Measurements from ENCODE around the gene TBC1D19. TPM values are rescaled to one million over a fixed set of nuclear protein-coding genes. Genes with fewer than 3 reads are reported as not detected.

TBC1D19 gene
- polyA plus RNA-seq, 4 donors: 16.8 to 22.0 (median 20.5) TPM

DNA sequence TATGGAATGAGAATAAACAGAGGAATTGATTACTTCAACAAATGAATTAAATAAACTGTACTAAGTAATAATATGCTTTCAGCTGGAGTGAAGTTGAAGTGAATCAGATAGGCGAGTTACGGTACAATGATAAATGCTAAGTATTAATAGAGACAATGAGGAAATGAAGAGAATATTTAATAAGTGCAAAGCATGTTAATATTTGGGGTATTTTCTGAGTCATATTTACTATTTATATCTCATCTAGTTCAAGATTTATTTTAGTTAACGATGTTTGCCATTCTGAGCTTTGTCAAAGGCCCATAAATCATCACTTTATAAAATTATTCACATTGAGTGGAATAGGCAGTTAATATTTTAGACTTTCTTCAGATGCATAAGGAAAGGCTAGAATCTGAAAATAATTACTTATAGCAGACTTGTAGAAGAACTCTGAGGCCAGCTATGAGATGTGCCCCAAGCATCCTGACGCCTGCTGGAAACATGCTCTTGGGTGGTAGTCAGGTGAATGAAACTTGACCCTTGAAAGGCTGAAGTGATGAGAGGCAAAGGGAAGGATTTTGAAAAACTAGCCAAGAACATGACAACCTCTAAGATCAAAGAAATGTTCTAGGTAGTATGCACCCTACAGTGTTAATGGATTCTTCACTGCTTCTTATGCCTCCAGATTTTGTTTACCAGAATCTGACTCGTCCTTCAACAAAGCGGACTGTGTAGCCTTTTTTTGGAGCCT is 142.9 kb downstream of the TBC1D19 start:
- DNase-seq (ENCODE audit: low read depth in 4 of 4, low spot score in 2 of 4): no peak

DNA sequence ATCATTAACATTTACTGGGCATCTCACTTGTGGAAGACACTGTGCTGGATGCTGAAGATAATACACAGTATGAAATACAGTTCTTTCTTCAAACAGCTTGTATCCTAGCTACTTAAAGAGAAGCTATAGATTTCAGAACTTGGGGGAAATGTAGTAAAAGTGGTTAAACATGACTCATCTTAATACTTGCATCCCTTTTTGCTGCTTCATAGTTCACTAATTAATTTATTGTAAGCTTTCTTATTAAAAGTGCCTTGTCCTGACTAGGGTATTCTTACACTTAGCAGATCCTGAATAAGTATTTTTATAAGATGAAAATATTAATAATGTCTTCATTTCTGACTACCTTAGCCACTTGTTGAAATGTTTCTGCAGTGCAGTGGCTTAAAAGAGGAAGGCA is 144.0 kb downstream of the TBC1D19 start:
- DNase-seq (ENCODE audit: low read depth in 4 of 4, low spot score in 2 of 4): no peak

DNA sequence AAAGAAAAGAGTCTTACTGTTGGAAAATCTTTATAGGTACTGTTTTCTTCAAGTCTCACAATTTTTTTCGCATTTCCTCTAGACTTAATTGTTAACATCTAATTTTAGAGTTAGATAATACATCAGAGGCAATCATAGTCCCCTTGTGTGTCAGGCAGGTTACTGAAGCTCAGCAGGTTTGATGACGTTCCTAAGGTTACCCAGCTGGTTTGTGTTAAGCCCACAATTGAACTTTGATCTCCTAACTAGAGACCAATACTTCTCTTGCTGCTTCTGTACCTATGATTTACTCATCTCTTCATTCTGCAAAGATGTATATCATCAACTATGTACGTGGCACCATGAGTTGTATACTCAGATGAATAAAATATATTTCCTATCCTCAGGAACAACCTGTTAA is 145.1 kb downstream of the TBC1D19 start:
- no peak for DNase-seq (ENCODE audit: low read depth in 4 of 4, low spot score in 2 of 4)

DNA sequence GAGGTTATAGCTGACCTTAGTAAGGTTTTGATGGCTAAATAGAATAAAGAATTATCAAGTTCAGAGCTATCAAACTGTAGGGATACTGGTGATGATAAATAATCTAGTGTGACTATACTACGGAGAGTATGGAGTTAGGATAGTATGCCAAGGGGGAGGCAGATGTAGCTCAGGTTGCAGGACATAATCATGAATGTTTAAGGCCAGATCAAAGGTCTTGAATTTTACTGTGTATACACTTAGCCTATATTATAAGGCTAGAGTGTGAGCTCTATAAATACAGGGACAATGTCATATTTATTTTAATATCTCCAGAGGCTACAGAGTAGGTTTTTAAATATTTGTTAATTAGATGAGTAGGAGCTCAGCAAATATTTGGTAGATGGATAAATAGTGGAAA is 145.7 kb downstream of the TBC1D19 start:
- DNase-seq (ENCODE audit: low read depth in 4 of 4, low spot score in 2 of 4): no peak

DNA sequence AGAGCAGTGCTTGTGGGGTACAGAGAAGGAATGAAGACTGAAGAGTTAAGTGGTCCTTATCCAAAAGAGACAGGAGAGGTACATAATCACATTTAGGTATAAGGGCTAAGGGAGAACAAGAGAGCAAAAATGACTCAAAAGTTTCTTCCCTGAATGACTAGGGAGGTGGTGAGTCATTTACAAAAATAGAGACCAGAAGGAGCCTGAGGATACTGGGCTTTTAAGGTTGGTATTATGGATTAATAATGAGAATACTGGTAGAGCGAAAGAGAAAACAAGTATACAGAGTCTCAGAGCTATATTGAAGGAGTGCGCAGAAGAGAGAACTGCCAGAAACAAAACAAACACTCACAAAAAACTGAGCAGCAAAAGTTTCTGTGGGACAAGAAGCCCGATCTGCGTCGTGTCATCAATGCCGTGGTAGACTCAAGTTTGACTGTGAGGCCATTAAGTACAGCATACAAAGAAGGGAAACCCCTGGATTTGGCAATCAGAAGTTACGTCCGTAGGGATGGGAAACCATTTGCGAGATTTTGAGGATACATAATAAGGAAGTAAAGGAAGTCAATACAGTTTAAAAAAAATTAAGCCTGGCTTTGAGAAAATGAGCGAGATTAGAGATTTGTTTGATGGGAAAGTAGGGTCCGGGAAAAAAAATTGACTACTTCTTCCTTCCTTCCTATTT is 147.6 kb downstream of the TBC1D19 start:
- no peak for DNase-seq (ENCODE audit: low read depth in 4 of 4, low spot score in 2 of 4)

DNA sequence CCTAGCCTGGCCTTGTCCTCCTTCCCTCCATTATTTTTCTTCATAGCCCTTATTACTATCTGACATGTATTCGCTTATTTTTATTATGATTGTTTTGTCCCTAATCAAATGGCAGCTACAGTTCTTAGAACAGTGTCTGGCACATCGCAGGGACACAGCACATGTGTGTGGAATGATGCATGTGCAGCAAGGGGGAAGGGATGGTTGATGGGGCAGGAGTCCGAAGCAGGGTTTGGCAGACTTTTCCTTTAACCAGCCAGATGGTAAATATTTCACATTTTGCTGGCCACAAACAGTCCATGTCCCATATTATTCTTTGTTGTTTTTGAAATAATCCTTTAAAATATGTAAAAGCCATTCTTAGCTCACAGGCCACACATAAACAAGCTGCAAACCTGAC is 148.5 kb downstream of the TBC1D19 start:
- no peak for DNase-seq (ENCODE audit: low read depth in 4 of 4, low spot score in 2 of 4)

DNA sequence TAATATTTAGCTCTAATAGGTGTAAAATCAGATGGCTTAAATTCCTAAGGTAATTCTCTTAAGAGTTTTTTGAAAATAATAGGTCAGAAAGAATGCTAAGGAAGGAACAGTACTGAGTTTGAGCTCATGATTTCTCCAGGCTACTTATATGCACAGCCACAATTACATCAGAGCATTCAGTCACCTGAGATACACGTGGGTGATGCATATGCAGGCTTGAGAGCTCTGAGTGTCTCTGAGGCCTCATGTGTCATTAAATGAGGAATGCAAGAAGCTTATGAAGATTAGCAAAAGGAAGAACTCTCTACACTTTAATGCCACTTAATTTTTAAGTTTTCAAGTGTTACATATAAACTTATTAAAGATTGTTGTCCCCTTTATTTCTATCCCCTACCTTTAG is 152.7 kb downstream of the TBC1D19 start:
- no peak for DNase-seq (ENCODE audit: low read depth in 4 of 4, low spot score in 2 of 4)

DNA sequence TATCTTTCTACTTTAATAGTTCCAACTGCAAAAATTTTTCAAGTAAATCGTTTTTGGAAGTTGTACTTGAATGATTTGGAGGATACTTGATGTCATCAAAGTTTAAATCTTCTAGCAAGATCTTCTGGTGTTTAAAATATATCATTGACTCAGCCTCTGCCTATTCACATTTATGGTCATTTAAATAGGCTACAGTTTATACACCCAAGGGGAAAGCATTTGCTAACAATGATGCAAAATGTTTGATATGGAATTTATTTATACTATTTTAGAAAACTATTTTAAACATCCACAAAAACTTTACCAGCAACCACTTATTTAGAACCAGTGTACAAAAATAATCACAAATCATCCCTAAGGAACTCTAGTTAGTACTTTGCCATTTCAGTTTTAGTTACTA is 153.5 kb downstream of the TBC1D19 start:
- no peak for DNase-seq (ENCODE audit: low read depth in 4 of 4, low spot score in 2 of 4)

DNA sequence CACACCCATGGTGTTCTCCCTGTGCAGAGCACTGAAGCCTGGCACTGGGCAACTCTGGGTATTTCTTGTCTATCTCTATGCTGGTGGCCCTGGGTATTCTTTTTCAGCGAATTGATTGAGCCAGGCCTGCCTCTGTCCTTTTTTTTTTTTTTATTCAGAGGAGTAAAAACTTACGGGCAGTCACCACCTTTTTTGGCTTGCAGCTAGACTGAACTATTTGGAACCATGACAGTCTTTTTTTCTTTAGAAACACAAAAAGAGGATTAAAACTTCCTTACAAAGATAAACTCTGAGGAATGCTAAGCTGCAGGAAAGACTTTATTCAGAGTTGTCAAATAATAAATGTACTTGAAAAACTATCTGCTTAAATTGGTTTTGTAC is 157.6 kb downstream of the TBC1D19 start:
- DNase-seq (ENCODE audit: low read depth in 4 of 4, low spot score in 2 of 4): no peak

DNA sequence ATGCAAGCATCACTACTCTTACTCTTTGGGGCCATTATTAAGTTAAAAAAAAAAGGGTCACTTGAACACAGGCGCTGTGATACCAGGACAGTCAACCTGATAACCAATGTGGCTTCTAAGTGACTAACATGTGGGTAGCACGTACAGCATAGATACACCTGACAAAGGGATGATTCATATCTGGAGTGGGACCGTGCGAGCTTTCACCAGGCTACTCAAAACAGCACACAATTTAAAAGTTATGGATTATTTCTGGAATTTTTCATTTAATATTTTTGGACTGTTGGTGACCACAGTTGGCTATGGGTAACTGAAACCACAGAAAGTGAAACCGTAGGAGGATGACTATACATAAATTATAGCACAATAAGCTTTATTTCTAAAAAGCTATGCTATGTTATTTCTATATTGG is 162.9 kb downstream of the TBC1D19 start:
- DNase-seq (ENCODE audit: low read depth in 4 of 4, low spot score in 2 of 4): no peak

DNA sequence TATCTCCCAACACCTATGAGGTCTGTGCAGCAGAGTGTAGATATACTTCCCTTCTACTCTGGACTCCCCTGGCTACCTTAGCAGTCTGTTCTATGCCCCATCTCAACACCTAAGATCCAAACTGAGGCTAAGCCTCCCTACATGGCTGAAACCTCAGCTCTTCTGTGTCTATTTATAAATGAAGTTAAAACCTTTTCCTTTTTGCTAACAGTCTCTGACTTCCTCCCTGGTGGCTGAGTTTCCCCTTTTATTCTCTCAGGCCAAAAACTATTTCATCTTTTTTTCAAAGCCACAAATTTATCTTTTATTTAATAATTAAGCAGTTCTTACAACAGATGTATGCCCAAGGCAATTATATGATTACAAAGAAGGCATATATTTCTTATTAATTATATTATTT is 164.9 kb downstream of the TBC1D19 start:
- DNase-seq (ENCODE audit: low read depth in 4 of 4, low spot score in 2 of 4): no peak

DNA sequence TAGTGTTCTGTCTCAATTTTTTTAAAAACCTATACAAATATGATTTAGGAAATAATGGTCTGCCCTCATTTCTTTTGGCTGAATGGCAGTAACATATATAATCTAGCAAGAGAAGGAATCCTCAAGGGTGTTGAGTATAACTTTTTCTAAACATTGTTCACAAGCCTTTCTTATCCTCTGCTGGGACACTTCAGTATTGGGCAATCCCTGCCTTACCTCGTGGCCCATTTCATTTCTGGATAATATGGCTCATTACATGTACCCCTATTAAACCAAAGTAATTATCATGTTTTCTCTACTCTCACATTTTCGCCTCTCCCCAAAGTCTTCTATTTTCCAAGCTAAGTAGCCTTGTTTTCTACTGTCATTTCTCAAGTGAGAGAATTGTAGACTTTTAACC is 166.0 kb downstream of the TBC1D19 start:
- DNase-seq (ENCODE audit: low read depth in 4 of 4, low spot score in 2 of 4): no peak

DNA sequence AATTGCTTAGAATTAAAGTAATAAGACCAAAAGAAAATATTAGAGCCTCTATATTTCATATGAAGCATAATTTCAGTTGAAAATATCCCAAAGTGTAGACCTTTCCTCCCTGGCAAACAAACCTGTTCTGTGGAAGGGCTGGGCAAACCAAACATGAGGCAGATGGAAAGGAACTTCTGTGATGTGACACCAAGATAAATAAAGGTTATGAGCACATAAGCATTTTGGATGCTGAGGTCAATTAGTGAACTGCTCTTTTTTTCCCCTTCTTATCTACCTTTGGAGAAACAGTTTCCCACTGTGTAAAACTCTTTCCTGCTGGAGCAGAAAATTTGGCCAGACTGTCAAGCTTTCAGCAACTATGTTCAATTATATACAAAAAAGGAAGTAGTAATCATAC is 167.1 kb downstream of the TBC1D19 start:
- no peak for DNase-seq (ENCODE audit: low read depth in 4 of 4, low spot score in 2 of 4)

DNA sequence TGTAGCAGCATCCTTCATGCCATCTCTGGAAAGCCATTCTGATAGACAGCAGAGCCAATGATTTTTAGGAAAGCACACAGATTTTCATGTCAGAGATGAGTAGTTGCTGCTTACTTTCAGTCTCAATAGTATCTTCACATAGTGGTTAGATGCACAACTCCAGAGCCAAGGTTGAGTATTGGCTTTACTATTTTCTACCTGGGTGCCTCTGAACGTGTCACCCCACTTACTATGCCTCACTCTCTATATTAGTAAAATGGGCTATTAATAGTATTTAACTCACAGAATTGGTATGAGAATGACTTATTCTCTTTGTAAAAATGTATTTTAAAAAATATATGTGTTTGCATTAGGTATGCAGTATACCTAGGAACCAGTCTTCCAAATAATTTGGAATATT is 168.0 kb downstream of the TBC1D19 start:
- DNase-seq (ENCODE audit: low read depth in 4 of 4, low spot score in 2 of 4): no peak

DNA sequence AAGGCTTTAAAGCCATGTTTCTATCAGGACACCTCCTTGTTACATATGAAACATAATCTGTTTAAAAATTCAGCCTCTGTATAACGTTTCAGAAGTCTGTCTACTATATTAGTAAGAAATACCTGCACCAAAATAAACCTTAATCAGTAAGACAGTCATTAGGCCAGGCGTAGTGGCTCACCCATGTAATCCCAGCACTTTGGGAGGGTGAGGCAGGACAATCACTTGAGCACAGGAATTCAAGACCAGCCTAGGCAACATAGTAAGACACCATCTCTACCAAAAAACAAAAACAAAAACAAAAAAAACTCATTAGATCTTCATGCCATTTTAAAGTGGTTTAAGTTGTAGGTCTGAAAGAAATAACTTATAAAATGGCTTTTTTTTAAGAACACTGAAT is 169.3 kb downstream of the TBC1D19 start:
- no peak for DNase-seq (ENCODE audit: low read depth in 4 of 4, low spot score in 2 of 4)

DNA sequence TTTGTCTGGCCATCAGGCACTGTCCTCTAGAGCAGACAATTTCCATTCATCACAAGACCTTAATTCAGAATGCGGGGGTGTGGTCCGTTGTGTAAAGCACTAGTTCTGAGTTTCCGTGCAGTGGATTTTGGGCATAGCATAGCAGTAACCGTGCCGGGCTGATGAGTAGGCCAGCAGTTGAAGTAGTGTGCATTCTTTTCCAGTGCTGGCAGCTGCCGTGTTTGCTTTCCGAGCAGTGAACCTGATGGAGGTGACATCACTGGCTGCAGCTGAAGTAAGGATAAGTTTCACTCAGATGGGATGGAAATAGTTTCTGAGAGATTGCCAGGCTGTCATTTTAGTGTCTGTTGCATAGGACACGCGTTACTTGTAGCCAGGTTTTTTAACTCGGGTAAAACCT is 169.7 kb downstream of the TBC1D19 start:
- DNase-seq (ENCODE audit: low read depth in 4 of 4, low spot score in 2 of 4): peak in 1 of 4 donors; percentile 16

DNA sequence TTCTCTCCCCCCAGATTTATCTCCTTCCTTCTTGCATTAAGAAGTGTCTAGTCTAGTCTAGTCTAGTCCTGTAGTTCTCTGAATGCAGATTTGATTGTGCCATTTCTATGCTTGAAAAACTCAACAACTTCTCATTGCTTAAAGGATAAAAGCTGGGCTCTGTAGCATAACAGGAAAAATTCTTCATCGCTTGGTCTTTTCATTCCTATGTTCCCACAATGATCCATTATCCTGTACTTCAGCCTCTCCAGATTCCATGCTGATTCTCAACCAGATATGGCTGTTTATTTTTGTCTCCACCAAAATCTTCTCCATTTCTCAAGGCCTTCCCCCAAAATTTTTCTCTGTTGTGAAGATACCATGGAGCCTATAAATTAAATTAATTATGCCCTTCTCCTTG is 173.9 kb downstream of the TBC1D19 start:
- DNase-seq (ENCODE audit: low read depth in 4 of 4, low spot score in 2 of 4): no peak

DNA sequence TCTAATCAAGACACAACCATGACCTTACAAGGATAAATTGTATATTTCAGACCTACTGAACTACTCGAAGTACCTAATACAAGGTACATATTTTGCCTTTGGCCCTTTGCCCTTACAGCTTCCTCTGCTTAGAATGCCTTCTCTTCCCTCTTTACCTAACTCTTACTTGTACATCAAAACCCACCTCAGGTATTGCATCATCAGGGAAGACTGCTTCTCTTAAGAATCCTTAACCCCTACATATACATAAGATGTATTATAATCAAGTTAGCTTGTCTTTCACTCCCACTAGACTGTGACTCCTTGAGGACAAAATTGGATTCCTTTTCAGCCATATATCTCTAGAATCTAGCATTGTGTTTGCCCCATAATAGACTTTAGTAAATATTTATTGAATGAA is 175.0 kb downstream of the TBC1D19 start:
- DNase-seq (ENCODE audit: low read depth in 4 of 4, low spot score in 2 of 4): no peak

DNA sequence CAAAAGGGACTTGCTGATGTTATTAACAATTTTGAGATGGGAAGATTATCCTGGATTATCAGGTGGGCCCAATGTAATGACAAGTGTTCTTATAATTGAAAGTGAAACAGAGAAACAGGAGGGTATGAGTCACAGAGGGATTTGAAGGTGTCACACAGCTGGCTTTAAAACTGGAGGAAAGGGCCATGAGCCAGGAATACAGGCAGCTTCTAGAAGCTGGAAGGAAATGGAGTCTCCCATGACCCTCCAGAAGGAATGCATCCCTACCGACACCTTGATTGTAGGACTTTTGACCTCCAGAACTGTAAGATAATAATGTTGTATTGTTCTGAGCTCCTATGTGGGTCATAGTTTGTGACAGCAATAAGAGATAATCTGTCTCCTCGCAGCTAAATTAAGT is 178.8 kb downstream of the TBC1D19 start:
- DNase-seq (ENCODE audit: low read depth in 4 of 4, low spot score in 2 of 4): no peak

DNA sequence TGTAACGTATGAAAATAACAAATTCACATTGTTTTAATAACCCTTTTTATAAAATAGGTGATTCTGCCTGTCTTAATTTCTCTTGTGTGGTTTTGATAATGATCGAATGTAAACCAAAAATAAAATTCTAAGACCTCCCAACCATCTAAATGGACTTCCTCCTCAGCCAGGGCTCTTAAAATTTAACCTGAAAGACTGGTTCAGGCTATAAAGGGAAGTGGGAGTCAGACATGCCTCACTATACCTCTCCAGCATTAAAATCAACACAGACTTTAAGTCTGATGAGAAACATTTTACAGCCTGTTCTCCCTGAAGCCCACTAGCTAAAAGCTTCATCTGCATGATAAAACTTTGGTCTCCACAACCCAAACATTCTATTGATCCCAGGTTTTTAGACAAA is 179.2 kb downstream of the TBC1D19 start:
- DNase-seq (ENCODE audit: low read depth in 4 of 4, low spot score in 2 of 4): no peak

DNA sequence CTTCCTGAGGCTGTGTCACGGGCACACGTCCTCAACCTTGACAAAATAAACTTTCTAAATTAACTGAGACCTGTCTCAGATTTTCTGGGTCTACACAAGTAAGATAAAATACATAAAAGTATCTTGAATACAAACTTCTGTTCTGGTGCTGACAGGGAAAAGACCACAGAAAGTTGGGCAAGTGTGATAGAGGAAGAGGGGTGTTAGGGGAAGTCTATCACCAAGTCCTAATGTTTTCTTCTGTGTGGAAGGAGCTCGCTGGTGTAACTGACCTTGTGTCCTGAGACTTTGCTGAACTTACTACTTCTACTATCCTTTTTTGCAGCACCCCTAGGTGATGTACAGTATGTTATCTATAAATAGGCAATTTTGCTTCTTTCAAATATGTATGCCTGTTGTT is 179.8 kb downstream of the TBC1D19 start:
- DNase-seq (ENCODE audit: low read depth in 4 of 4, low spot score in 2 of 4): no peak

DNA sequence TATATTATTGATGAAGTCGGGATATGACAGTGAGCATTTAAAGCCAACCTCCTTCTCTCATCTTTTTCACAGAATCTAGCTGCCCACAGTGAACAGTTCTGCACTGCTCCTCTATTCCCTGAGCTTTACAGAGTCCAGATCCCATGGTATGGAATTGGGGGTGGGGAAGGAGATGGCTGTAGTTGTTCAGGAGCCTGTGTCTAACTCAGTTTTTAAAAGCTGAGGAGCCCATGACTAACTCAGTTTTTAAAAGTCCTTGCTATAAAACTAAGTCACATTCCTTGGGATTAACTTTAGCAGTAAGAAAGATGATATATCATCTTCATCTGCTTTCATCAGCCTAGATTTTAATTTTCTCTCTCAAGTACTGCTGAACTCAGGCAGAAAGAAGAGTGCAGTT is 180.3 kb downstream of the TBC1D19 start:
- DNase-seq (ENCODE audit: low read depth in 4 of 4, low spot score in 2 of 4): no peak

DNA sequence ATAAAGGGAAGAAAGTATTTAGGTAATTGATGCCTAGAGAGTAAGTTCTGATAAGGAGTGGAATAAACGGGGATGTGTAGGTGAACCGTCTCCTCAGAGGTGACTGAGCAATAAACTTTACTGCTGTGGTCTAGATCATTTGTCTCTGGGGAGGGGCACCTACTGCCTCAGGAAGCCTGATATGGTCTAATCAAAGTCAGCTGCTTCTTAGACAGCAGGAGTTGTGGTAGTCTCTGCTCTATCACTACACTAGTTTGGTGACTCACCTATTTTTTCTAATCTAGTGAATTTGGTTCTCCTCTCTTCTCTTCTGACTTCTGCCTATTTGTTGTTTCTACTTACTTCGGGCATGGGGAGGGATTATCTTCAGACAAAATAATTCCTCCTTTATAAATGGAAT is 181.6 kb downstream of the TBC1D19 start:
- no peak for DNase-seq (ENCODE audit: low read depth in 4 of 4, low spot score in 2 of 4)

Data from left renal cortex interstitium (tissue), 4 donors.